GM21390 (cell line): Measurements from ENCODE around the gene EPB41.

Source experiments
- ATAC-seq: cut with Tn5 transposase; IDR thresholded peaks from one replicate; pipeline ENCODE4 v1.9.1; 2021; ENCODE audit not compliant: unreplicated experiment

EPB41 gene

DNA sequence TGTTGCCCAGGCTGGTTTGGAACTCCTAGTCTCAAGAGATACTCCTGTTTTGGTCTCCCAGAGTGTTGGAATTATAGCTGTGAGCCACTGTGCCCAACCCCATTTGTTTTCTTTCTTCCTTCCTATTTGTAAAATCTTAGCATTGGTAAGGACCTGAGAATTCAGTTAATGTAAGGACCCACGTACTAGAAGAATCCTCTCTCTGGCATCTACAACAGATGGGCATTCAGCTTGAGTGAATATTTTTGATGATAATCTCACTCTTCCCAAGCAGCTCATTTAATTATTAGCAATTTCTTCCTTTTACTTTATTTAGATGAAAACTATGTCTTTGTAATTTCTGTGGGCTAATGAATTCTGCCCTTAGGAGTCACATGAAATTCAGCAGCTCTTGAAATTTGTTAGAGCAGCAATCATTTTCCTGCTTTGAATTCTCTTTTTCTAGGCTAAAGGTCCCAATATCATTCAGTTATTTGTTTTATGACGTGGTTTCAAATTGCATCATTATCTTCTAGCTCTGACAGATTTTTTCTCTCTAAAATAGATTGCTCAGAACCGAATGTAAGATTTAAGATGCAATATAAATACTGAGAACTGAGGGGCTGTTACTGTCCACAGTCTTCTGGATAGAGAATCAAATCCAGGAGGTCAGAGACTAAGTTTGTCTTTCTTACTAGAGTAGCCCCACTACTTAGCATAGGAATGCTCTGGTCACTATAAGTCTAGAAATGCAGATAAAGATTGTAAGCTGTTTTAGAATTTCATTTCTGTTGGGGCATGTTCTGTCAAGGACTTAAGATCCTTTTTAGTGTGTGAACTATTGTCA, 59.4 kb downstream of the EPB41 start:
- no peak for ATAC-seq

- ATAC-seq: no peak
Measured at GRCh38 chr1:28974432-28974831, 60.1 kb downstream of the EPB41 start.

DNA sequence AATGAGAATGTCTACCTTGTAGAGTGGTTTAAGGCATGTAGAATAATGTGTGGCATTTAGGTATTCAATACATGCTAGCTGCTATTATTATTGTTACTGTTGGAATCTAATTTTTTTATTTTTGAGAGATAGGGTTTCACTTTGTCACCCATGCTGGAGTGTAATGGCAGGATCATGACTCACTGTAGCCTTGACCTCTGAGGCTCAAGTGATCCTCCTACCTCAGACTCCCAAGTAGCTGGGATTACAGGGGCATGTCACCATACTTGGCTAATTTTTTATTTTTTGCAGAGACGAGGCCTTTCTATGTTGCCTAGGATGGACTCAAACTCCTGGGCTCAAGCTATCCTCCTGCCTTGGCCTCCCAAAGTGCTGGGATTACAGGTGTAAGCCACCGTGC, 61.9 kb downstream of the EPB41 start:
- ATAC-seq: no peak

GRCh38 chr1:28981210-28981609, 66.8 kb downstream of the EPB41 start:
- no peak for ATAC-seq

- ATAC-seq: no peak
Measured at GRCh38 chr1:28982198-28982597, 67.8 kb downstream of the EPB41 start.

- no peak for ATAC-seq
Measured at GRCh38 chr1:28983091-28983490, 68.7 kb downstream of the EPB41 start.

DNA sequence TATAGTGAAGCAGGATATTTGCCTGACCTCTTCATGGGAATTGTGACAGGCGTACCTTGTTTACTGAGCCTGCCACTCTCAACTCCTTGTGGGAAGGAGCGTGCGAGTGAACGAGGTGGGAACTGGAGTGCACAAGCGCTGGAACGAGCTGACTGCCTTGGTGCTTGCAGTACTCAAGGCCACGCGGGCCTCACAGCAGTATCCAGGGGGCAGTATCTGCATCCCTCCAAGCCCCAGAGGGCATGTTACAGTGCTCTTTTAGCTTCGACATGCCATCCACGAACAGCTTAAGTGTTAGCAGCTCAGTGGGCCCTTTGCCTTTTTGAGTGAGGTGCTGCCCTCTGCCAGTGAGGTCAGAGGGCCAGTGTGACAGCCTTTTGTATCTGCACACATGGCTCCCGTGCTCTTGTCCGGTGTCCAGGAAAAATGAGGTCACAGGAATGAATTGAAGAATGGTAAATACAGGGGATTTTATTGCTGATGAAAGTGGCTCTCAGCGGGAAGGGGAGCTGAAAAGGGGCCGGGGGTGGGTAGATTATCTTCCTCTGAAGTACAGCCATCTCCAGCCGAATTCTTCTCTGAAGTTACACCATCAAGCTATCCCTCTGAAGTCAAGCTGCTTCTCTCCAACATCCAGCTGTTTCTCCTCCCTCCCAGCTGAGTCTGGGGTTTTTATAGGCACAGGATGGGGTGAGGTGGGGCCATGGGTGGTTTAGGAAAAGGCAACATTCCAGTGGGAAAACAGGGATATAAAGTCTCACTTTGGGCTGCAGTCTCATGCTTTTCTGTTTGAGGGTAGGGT, 69.3 kb downstream of the EPB41 start:
- no peak for ATAC-seq

DNA sequence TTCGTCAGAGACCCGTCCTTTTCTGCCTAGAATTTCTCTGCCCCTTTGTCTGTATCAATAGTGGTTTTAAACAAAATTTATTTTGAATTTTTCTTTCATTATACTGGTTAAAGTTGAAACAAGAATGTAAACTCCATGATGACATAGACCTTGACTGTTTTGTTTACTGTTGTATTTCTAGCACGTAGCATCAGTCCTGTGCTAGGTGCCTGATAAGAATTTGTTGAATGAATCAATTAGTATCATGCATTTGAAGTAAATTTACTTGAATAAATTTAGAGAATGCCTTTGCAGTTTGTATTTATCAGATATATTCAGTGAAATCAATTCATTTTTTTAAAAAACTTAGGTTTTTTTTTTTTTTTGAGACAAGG, 69.9 kb downstream of the EPB41 start:
- ATAC-seq: no peak

GRCh38 chr1:28985427-28985826, 71.1 kb downstream of the EPB41 start:
- no peak for ATAC-seq

DNA sequence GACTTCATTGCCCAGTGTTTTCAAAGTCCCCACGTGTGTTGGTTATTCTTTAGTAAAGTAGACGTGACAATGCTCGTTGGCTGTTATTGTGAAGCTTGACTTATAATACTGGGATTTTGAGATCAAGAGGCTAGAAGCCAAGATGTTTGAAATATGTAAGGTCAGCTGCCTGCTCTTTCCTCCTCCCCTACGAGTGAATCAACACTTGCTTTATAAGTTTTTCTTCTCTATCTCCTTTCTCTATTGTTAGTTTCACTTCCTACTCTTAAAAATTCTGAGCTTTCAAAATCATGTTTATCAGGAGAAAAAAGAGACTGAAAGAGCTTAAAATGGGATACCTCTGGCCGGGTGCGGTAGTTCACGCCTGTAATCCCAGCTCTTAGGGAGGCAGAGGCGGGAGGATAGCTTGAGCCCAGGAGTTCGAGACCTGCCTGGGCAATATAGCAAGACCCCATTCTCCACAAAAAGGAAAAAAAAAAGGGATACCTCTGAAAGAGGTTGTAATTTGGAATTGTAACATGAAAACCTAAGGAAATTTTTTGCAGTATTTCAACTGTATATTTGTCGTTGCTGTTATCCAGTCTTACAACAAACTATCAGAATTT, 72.0 kb downstream of the EPB41 start:
- ATAC-seq: no peak

DNA sequence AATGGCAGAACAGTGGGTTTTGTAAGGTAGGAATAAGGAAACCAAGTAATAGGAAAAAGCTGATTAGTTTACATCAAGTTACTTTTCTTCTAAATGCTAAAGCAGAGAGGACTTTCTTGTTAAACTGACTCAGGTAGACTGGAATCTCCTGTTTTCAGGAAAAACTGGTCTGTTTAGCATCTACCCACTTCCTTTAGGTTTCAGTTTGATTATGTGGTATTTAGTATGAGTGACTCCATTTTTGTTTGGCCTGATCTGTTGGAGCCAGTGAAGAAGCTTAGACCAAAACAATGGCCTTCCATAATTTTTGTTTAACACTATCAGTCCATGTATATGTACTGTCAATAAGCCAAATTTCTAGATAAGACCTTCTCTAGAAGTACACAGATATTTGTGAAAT, 88.4 kb downstream of the EPB41 start:
- ATAC-seq: no peak

DNA sequence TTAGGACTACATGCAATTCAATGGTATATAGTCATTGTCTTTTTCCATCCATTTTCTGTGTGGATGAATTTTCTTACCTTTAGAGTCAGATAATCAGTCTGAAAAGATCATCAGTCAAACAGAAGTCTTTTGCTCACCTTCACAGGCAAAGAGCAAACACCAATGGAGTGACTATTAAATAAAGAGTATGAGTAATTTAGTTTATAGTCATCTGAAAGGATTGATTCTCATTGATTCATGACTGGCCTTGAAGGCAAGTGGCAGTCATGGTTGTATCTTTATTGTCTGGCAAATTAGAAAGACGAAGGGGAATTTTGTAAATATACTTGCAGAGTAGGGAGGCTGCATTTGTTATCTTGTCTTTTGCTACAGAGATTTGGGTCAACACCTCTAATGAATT, 89.9 kb downstream of the EPB41 start:
- no peak for ATAC-seq

DNA sequence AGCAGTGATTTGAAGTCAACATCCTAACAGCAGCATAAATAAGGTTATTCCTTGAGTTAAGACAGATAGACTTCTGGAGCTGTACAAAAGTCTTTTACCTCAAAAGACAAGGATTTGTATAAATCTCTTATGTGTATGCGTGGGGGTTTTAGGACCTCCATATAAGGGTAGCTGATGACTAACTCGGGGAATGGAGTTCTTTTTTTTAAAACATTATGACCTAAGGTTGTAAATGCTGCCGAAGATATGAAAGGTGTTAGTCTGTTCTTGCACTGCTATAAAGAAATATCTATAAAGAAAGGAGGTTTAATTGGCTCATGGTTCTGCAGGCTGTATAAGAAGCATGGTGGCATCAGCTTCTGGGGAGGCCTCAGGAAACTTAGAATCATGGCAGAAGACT, 90.4 kb downstream of the EPB41 start:
- ATAC-seq: no peak

GRCh38 chr1:29011775-29012174, 97.4 kb downstream of the EPB41 start:
- ATAC-seq: no peak

DNA sequence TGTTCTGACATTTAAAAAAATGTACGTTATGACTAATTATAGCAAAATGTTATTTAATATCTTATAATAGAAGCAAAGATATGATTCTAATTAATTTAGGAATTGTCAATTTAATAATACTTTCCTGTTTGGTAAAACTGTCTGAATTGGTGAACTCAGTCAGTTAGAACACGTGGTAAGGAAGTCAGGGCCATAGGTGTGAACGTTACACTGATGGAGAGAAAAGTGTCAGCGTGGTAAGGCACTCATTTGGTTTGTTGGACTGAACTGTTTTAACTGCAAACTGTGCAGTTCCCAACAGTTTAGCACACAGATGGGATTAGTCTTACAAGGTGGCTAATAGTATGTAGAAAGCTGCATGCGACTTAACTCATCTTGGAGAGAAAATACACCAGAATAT, 102.9 kb downstream of the EPB41 start:
- ATAC-seq: no peak

DNA sequence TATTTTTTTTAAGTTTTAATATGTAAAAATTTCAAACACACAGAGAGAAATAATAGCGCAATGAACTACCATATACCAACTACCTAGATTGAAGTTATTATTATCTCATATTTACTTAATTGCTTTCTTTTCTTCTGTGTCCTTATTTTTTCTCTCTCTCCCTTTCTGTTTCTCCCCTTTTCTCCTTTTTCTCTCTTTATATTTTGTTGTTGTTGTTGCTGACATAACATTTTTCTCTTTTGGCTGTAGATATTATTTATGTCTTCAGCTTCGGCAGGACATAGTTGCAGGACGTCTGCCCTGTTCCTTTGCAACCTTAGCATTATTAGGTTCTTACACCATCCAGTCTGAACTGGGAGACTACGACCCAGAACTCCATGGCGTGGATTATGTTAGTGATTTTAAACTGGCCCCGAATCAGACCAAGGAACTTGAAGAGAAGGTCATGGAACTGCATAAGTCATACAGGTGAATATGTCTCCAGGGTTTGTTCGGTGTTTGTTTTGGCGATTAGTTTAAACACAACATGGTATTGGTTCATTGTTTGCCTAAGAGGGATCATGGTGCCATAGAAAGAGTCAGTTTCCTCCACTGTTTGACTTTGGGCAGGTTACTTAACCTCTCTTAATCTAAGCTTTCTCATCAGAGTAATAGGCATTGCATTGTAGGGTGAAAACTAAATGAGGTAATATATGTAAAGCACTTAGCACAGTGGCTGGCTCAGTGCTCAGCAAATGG, 103.8 kb downstream of the EPB41 start:
- no peak for ATAC-seq

GRCh38 chr1:29022620-29023019, 108.3 kb downstream of the EPB41 start:
- no peak for ATAC-seq

- ATAC-seq: no peak
Measured at GRCh38 chr1:29029667-29030066, 115.3 kb downstream of the EPB41 start.

DNA sequence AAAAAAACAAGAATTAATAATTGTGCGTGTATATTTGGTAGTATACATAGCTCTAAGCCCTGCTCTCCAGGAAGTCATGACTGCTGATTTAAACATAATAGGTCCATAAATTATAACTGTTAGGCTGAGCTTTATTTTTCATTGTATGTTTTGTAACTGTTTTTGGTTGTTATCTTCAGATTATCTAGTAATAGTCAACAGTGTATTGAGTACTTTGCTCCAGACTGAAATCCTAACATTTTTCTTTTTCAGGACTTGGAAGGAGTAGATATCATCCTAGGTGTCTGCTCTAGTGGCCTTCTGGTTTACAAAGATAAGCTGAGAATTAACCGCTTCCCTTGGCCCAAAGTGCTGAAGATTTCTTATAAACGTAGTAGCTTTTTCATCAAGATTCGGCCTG, 118.5 kb downstream of the EPB41 start:
- no peak for ATAC-seq

DNA sequence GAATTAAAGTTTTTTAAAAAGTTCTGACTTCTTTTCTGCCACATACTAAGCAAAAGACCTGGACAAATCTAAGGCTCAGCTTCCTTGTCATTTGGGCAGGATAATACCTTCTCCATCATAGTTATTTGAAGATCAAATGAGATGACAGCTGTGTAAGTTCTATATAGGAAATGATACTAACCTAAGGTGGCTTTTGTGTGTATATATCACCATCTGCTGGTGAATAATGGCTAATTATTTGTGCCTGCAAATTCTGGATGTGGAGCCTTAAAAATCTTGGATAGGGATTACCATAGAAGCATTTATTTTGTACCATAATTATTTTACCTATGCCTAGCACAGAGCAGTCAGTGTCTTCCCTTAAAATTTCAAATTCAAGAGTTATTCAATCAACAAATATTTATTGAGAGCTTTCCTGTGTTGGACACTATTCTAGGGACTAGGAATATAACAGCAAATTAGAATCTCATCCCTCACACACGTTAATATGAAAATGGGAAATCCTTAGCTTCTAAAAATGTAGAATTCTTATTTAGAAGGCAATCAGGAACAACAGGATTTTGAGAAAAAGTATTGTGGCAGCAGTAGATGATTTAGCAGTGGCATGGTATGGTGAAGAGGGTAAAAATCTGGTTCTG, 119.6 kb downstream of the EPB41 start:
- ATAC-seq: no peak
